Fibroblast of gingiva (primary cell): Measurements from ENCODE around the gene BIN2.

Experiments used
- DNase-seq: peaks from one replicate; pipeline ENCODE4 v3.0.0-alpha.2; 2011; ENCODE audit warnings: low read depth

The BIN2 gene

GRCh38 chr12:51323966-51324895 lies at the start of gene BIN2:
BIN2 (minus strand) TSS chr12:51324174; CDS start chr12:51324102, 72 bp downstream.
- no peak for DNase-seq

GRCh38 chr12:51373187-51373586 lies 49.2 kb upstream of the BIN2 start:
- DNase-seq = no peak

- DNase-seq = no peak
Measured at GRCh38 chr12:51372021-51372420, 48.0 kb upstream of the BIN2 start.

- DNase-seq = peak; percentile 97
Measured at GRCh38 chr12:51371295-51371953, 47.5 kb upstream of the BIN2 start.

- no peak for DNase-seq
Measured at GRCh38 chr12:51370667-51371066, 46.7 kb upstream of the BIN2 start.

- DNase-seq = no peak
Measured at GRCh38 chr12:51369581-51369980, 45.6 kb upstream of the BIN2 start.

- DNase-seq = no peak
Measured at GRCh38 chr12:51368640-51369517, 44.9 kb upstream of the BIN2 start.

- no peak for DNase-seq
Measured at GRCh38 chr12:51365276-51365675, 41.3 kb upstream of the BIN2 start.

- DNase-seq = no peak
Measured at GRCh38 chr12:51364001-51364400, 40.0 kb upstream of the BIN2 start.

- no peak for DNase-seq
Measured at GRCh38 chr12:51362747-51363342, 38.9 kb upstream of the BIN2 start.

GRCh38 chr12:51362307-51362706 lies 38.3 kb upstream of the BIN2 start:
- no peak for DNase-seq

- DNase-seq = no peak
Measured at GRCh38 chr12:51361161-51362016, 37.4 kb upstream of the BIN2 start.

GRCh38 chr12:51360315-51360714 lies 36.3 kb upstream of the BIN2 start:
- DNase-seq = no peak

- no peak for DNase-seq
Measured at GRCh38 chr12:51359851-51360250, 35.9 kb upstream of the BIN2 start.

- DNase-seq = no peak
Measured at GRCh38 chr12:51358496-51358895, 34.5 kb upstream of the BIN2 start.

GRCh38 chr12:51357374-51358047 lies 33.5 kb upstream of the BIN2 start:
- DNase-seq = no peak

GRCh38 chr12:51351913-51352532 lies 28.0 kb upstream of the BIN2 start:
- peak; percentile 46 for DNase-seq

GRCh38 chr12:51349026-51349425 lies 25.1 kb upstream of the BIN2 start:
- peak; percentile 72 for DNase-seq

- DNase-seq = no peak
Measured at GRCh38 chr12:51348116-51348515, 24.1 kb upstream of the BIN2 start.

GRCh38 chr12:51346581-51346980 lies 22.6 kb upstream of the BIN2 start, which contains the start of gene CELA1:
CELA1 (minus strand) TSS chr12:51346679; CDS start chr12:51346638, 41 bp downstream.
- peak; percentile 49 for DNase-seq
